Kidney (tissue), 14 donors: Measurements from ENCODE around the gene ITPR1. TPM values are rescaled to one million over a fixed set of nuclear protein-coding genes. Genes with fewer than 3 reads are reported as not detected.
"Not testable (repeated sequence)": the region's sequence is repeated elsewhere in the genome, so short reads cannot be mapped to it uniquely, and the experiment has no call there.

Source experiments
- DNase-seq, 5 donors: peaks; one replicate each; pipeline ENCODE4 v3.0.0-alpha.2; 2013 to 2020
- FAIRE-seq: peaks from 2 replicates; lab custom pipeline; 2012; peaks lifted over from hg19 to GRCh38; lab: Jason Lieb, UNC
- H3K27ac ChIP-seq, 2 donors: one replicate each; pipeline ENCODE4 v1.7.0; 2013; ENCODE audit warnings: low read depth in 2 of 2, low read length in 2 of 2, inconsistent platforms in 1 of 2
- H3K27me3 ChIP-seq: one replicate; pipeline ENCODE4 v1.7.1; 2013; ENCODE audit warnings: low read length, inconsistent platforms; ENCODE audit not compliant: control insufficient read depth, insufficient read depth
- H3K36me3 ChIP-seq, 3 donors: one replicate each; pipeline versions ENCODE4 v1.7.0 to v1.7.1; 2013; ENCODE audit warnings: low read length in 3 of 3, control low read depth in 1 of 3, inconsistent platforms in 1 of 3; ENCODE audit not compliant: insufficient read depth in 3 of 3, control insufficient read depth in 2 of 3
- H3K4me1 ChIP-seq, 3 donors: one replicate each; pipeline versions ENCODE4 v1.7.0 to v1.7.1; 2013; ENCODE audit warnings: low read length in 3 of 3, inconsistent platforms in 1 of 3, low read depth in 1 of 3; ENCODE audit not compliant: control insufficient read depth in 2 of 3, insufficient read depth in 2 of 3
- H3K4me3 ChIP-seq, 3 donors: one replicate each; pipeline versions ENCODE4 v1.7.0 to v1.8.1; 2013; ENCODE audit warnings: low read length in 3 of 3, control low read depth in 1 of 3, inconsistent platforms in 1 of 3
- H3K9ac ChIP-seq, 3 donors: one replicate each; pipeline versions ENCODE4 v1.7.0 to v1.7.1; 2013; ENCODE audit warnings: low read length in 3 of 3, control low read depth in 1 of 3, inconsistent platforms in 1 of 3
- H3K9me3 ChIP-seq, 3 donors: one replicate each; pipeline versions ENCODE4 v1.7.0 to v1.7.1; 2013; ENCODE audit warnings: low read length in 3 of 3, control low read depth in 1 of 3, inconsistent platforms in 1 of 3; ENCODE audit not compliant: control insufficient read depth in 2 of 3, insufficient read depth in 1 of 3
- CTCF ChIP-seq: IDR thresholded peaks from 3 replicates; pipeline ENCODE4 v1.5.1; 2012; ENCODE audit warnings: mild to moderate bottlenecking, moderate library complexity, borderline replicate concordance; ENCODE audit not compliant: insufficient read depth; ENCODE audit errors: extremely low read depth
- intact Hi-C: fragments of 100-400 bp; cut with DNase I; formaldehyde crosslinking; loops from one replicate; pipeline ENCODE4 v1.11.1; 2022
- polyA plus RNA-seq: library from polyadenylated mRNA; stranded (reverse); fragments of 350-450 nt; fragmentation: Illumina TruSeq; extraction: RNeasy Lipid Tissue Mini Kit (QIAGEN cat#74804); gene quantifications from one replicate; pipeline ENCODE4 v1.2.3, GENCODE V29; 2014; ENCODE audit warnings: low read depth, low replicate concordance; ENCODE audit not compliant: insufficient read depth
- total RNA-seq: library from RNA; stranded (reverse); fragmentation: NEBNext Ultra II Directional; extraction: Animal tissue kit (Norgen Biotek cat#: 25700); gene quantifications from one replicate; pipeline ENCODE4 v1.2.1, GENCODE V29; 2021
- donor health status: control.
- donor health status: control.
- donor health status: control.
- donor health status: control.
- donor health status: control.
- donor health status: DM: yes; HTN: yes; CAD: no.
- donor health status: Normal renal cell carcinoma (clear cell type).

Gene ITPR1
- total and polyA plus RNA-seq, 2 donors from 2014 or later = 30.2 to 81.2 TPM

DNA sequence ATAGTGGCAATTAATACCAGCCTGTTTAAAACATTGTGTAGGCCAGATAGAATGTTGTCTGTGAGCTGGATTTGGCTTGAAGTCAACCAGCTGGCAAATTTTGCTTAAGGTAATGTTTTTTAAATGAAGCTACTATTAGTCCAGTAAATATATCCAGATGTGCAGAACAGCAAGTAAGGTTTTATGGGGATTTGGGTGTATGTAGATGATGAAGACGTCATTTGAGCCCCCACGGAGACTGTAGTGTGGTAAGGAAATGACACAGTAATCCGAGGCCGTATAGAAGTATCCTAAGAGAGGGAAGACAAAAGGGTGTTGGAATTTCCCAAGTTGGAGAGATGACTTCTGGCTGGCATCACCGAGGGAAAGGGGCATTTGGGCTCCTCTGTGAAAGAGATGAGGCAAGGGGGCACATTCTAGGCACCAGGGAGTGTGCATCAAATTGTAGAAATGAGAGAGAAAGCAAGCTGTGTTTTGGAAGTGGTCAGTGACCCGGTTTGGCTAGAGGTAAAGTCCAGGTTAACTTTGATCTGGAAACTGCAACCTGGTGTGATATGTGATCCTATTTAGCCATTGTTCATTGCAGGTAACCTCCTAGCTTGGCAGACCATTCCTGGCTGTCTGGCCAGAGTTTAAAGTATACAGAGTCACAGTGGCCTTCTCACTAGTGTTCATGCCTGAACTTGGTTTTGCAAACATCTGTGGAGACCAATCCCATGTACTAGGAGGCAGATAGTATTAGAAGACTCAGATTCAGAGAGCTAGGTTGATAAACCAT is 104.2 kb downstream of the ITPR1 start:
- Histone ChIP-seq H3K27me3 (no peaks in the 10 kb centered on the region), H3K9me3 (no peaks in the 10 kb centered on the region), H3K9ac (no peak overlapping the region), H3K36me3 (no peaks in the 10 kb centered on the region), H3K27ac (no peak overlapping the region), H3K4me1 (no peaks in the 10 kb centered on the region), H3K4me3 (no peak overlapping the region)
- no peak for DNase-seq
- FAIRE-seq = no peak
- TF ChIP-seq CTCF = no peak
- intact Hi-C loops = no loop called here

GRCh38 chr3:4598232-4598631 is 105.1 kb downstream of the ITPR1 start:
- H3K36me3 ChIP-seq, H3K4me3 ChIP-seq, DNase-seq, FAIRE-seq, intact Hi-C loops, H3K9ac ChIP-seq, H3K27me3 ChIP-seq, H3K9me3 ChIP-seq, H3K27ac ChIP-seq, H3K4me1 ChIP-seq: not testable (repeated sequence)

DNA sequence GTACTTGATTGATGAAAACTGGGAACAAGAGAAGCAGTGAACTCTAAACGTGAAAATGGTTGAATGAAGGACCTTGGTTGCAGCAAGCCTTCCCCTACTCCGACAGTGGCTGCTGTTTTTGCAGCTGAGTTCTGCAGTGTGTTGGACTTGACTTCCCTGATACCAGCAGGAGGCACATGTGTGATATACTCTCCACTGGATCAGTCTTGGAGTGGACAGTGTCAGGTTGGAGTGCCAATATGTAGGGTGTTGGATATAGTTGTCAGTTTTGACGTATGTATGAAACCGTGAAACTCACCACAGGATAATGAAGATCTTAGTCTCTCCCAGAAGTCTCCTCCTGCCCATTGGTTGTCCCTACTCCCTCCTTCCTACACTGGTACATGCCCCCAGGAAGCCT is 106.5 kb downstream of the ITPR1 start:
- Histone ChIP-seq H3K36me3 (no peaks in the 10 kb centered on the region), H3K9ac (no peak overlapping the region), H3K27me3 (no peaks in the 10 kb centered on the region), H3K4me1 (no peaks in the 10 kb centered on the region), H3K9me3 (no peaks in the 10 kb centered on the region), H3K4me3 (no peak overlapping the region), H3K27ac (no peak overlapping the region)
- FAIRE-seq (no peak), DNase-seq (no peak)
- no peak for TF ChIP-seq CTCF
- intact Hi-C loops = no loop called here

- no peaks in the 10 kb centered on the region for H3K27me3 ChIP-seq
- no peak for FAIRE-seq
- no peak overlapping the region for H3K4me3 ChIP-seq
- DNase-seq = no peak
- no peaks in the 10 kb centered on the region for H3K9me3 ChIP-seq
- H3K36me3 ChIP-seq = no peaks in the 10 kb centered on the region
- no peak for TF ChIP-seq CTCF
- H3K4me1 ChIP-seq = no peaks in the 10 kb centered on the region
- intact Hi-C loops = no loop called here
- no peak overlapping the region for H3K27ac ChIP-seq
- no peak overlapping the region for H3K9ac ChIP-seq
Measured at GRCh38 chr3:4600493-4600892, 107.3 kb downstream of the ITPR1 start.
